Measurements from ENCODE around the gene COBL. TPM values are rescaled to one million over a fixed set of nuclear protein-coding genes. Genes with fewer than 3 reads are reported as not detected.

Gene COBL
- total RNA-seq, 1 donor from 2014 or later: not detected

DNA sequence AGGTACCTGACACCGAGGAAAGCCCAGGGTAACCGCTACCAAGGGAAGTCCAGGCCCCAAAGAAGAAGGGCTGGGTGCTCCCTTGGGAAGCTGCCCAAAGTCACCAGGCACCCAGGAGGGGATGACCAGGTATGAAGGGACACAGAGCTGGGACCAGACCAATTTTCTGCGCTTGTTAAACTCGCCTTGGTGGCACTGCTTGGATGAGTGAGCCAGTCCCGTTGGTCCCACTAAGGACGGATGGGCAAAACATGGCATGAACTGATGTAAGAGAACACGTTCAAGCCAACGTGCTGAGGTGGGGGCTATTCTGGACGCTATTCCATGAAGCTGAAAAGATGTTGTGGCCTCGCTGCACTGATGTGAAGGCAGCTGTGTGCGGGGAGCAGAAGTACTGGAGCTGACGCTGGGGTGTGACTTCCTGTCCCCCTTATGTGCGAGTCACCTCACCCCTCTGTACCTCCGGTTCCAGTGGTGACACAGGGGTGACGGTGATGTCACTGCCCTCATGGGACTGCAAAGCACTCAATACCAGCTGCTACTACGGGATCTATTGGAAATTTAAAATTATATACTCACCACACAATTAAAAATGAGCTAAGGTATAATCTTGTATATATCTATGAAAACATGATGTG, 73.6 kb downstream of the COBL start:
- no peak overlapping the region for H3K4me3 Mint-ChIP-seq (ENCODE audit: unreplicated experiment)
- no peaks in the 10 kb centered on the region for H3K4me1 Mint-ChIP-seq (ENCODE audit: unreplicated experiment)
- TF ChIP-seq, protein P1, sequence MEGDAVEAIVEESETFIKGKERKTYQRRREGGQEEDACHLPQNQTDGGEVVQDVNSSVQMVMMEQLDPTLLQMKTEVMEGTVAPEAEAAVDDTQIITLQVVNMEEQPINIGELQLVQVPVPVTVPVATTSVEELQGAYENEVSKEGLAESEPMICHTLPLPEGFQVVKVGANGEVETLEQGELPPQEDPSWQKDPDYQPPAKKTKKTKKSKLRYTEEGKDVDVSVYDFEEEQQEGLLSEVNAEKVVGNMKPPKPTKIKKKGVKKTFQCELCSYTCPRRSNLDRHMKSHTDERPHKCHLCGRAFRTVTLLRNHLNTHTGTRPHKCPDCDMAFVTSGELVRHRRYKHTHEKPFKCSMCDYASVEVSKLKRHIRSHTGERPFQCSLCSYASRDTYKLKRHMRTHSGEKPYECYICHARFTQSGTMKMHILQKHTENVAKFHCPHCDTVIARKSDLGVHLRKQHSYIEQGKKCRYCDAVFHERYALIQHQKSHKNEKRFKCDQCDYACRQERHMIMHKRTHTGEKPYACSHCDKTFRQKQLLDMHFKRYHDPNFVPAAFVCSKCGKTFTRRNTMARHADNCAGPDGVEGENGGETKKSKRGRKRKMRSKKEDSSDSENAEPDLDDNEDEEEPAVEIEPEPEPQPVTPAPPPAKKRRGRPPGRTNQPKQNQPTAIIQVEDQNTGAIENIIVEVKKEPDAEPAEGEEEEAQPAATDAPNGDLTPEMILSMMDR (IDR thresholded peaks at IDR 0.05): no peak
- H3K27ac Mint-ChIP-seq (ENCODE audit: unreplicated experiment): no peak overlapping the region
- H3K9me3 Mint-ChIP-seq (ENCODE audit: unreplicated experiment): no peaks in the 10 kb centered on the region
- no peaks in the 10 kb centered on the region for H3K36me3 Mint-ChIP-seq (ENCODE audit: unreplicated experiment)
- peaks cover 8% of the 10 kb centered on the region for H3K27me3 Mint-ChIP-seq (ENCODE audit: unreplicated experiment)
- DNase-seq (ENCODE audit: extremely low spot score, unreplicated experiment): no peak

DNA sequence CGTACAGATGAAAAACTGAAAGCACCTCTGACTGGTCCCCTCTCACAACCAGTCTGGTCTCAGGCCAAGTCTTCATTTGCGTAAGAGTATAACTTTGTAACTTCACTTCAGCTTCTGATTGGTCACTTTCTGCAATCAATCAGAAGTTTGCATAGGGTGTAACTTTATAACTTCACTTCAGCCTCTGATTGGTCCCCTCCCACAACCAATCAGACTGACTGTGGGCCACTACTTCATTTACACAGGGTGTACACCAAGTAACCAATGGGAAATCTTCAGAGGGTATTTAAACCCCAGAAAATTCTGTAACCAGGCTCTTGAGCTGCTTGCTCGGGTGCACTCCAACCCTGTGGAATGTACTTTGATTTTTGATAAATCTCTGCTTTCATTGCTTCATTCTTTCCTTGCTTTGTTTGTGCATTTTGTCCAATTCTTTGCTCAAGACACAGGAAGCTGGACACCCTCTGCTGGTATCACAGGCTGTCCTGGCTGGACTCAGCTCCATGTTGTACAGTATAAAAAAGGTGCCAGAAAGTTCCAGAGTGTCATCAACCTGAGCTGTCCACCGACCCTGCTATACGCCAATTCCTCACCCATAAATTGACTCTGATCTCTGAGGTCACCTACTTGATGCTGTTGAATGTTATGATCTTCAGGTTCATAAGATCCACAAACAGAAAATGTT, 74.5 kb downstream of the COBL start:
- no peaks in the 10 kb centered on the region for H3K4me1 Mint-ChIP-seq (ENCODE audit: unreplicated experiment)
- H3K27ac Mint-ChIP-seq (ENCODE audit: unreplicated experiment): no peak overlapping the region
- TF ChIP-seq, protein P1 (IDR thresholded peaks at IDR 0.05): no peak
- no peak overlapping the region for H3K4me3 Mint-ChIP-seq (ENCODE audit: unreplicated experiment)
- H3K9me3 Mint-ChIP-seq (ENCODE audit: unreplicated experiment): no peaks in the 10 kb centered on the region
- peak; percentile 13 for DNase-seq (ENCODE audit: extremely low spot score, unreplicated experiment)
- no peaks in the 10 kb centered on the region for H3K36me3 Mint-ChIP-seq (ENCODE audit: unreplicated experiment)
- peaks cover 8% of the 10 kb centered on the region for H3K27me3 Mint-ChIP-seq (ENCODE audit: unreplicated experiment)

DNA sequence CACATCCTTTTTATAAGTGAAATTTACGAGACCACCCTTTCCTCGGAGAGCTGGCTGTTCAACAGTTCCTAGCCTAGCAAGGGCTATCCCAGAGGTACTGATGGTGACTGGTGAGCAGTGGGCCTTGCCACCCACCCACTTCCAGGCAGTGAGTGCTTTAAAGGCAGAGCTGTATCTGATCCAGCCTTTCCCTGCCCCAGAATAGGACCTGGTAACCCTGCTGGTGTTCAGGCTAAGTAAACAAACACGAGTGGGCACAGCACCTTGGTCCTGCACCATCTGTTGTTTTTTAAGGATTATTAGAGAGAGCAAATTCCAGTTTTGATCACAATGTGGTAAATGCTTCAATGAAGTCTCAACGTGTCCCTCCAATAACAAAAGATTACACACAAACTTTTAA, 75.7 kb downstream of the COBL start:
- no peaks in the 10 kb centered on the region for H3K9me3 Mint-ChIP-seq (ENCODE audit: unreplicated experiment)
- TF ChIP-seq, protein P1 (IDR thresholded peaks at IDR 0.05): no peak
- H3K27me3 Mint-ChIP-seq (ENCODE audit: unreplicated experiment): peaks cover 2% of the 10 kb centered on the region
- no peak overlapping the region for H3K27ac Mint-ChIP-seq (ENCODE audit: unreplicated experiment)
- H3K4me1 Mint-ChIP-seq (ENCODE audit: unreplicated experiment): no peaks in the 10 kb centered on the region
- DNase-seq (ENCODE audit: extremely low spot score, unreplicated experiment): peak; percentile 54
- no peak overlapping the region for H3K4me3 Mint-ChIP-seq (ENCODE audit: unreplicated experiment)
- H3K36me3 Mint-ChIP-seq (ENCODE audit: unreplicated experiment): no peaks in the 10 kb centered on the region

DNA sequence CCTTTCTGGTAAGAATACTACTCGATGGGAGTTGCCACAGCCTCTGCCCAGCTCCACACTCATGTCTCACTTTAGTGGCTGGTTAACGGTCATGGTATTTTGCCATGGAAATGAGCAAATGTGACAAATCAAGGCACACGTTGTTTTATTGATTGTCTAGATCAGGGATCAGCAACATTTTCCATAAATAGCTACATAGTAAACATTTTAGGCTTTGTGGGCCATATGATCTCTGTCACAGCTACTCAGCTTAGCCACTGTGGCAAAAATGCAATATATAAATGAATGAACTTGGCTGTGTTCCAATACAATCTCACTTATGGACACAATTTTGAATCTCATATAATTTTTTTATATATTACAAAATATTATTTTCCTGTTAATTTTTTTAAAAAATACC, 76.9 kb downstream of the COBL start:
- TF ChIP-seq, protein P1 (IDR thresholded peaks at IDR 0.05): no peak
- H3K4me3 Mint-ChIP-seq (ENCODE audit: unreplicated experiment): no peak overlapping the region
- peaks cover 2% of the 10 kb centered on the region for H3K27me3 Mint-ChIP-seq (ENCODE audit: unreplicated experiment)
- no peak overlapping the region for H3K27ac Mint-ChIP-seq (ENCODE audit: unreplicated experiment)
- no peaks in the 10 kb centered on the region for H3K9me3 Mint-ChIP-seq (ENCODE audit: unreplicated experiment)
- no peak for DNase-seq (ENCODE audit: extremely low spot score, unreplicated experiment)
- no peaks in the 10 kb centered on the region for H3K4me1 Mint-ChIP-seq (ENCODE audit: unreplicated experiment)
- H3K36me3 Mint-ChIP-seq (ENCODE audit: unreplicated experiment): no peaks in the 10 kb centered on the region

DNA sequence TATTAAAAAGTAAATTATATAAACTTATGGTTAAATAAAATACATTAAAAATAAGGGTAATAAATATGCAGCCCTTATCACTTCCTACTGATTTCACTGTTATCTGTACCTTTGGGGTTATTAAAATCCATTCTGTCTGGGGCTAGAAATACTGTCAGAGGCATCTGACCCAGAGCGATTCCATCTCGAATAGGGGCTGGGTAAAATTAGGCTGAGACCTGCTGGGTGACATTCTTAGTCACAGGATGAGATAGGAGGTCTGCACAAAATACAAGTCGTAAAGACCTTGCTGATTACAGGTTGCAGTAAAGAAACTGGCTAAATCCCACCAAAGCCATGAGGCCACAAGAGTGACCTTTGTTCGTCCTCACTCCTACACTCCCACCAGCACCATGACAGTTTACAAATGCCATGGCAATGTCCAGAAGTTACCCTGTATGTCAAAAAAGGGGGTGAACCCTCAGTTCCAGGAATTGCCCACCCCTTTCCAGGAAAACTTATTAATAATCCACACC, 77.6 kb downstream of the COBL start:
- Mint-ChIP-seq H3K36me3 (ENCODE audit: unreplicated experiment) (no peaks in the 10 kb centered on the region), H3K4me3 (ENCODE audit: unreplicated experiment) (no peak overlapping the region), H3K27ac (ENCODE audit: unreplicated experiment) (no peak overlapping the region), H3K4me1 (ENCODE audit: unreplicated experiment) (no peaks in the 10 kb centered on the region), H3K27me3 (ENCODE audit: unreplicated experiment) (peaks cover 2% of the 10 kb centered on the region), H3K9me3 (ENCODE audit: unreplicated experiment) (no peaks in the 10 kb centered on the region)
- TF ChIP-seq, protein P1 (IDR thresholded peaks at IDR 0.05): no peak
- DNase-seq (ENCODE audit: extremely low spot score, unreplicated experiment): no peak

Measured in osteocyte (in vitro differentiated cells).